ENCODE measurements around the gene PTPRM.

DNA sequence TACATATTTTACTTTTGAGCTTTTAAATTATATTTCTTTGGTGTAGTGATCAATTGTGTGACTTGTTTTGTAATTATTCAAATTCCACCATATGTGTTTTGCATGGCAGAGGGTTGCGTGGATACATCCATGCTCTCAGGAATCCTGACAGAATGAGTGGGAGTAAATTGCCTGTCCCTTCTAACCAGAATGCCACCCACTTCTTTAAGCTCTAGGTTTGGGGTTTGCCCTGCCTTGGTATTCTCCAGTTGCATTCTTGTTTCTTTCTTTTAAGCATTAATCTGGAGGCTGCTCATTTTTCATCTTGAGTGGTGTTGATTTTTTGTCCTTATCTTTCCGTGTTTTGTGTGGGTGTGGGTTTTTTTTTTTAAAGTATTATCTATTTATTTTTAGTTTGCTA lies 360.0 kb downstream of the PTPRM start:
- TF ChIP-seq ZNF274 (IDR thresholded peaks at IDR 0.05; ENCODE audit: low read depth, low read length) (no peak), YY1 (IDR thresholded peaks at IDR 0.05; ENCODE audit: insufficient read depth, insufficient read length) (no peak), SUZ12 (IDR thresholded peaks at IDR 0.05; ENCODE audit: extremely low read depth, insufficient read depth, insufficient read length) (no peak)
